ENCODE data around the gene PALLD. TPM values are rescaled to one million over a fixed set of nuclear protein-coding genes. Genes with fewer than 3 reads are reported as not detected.

The PALLD gene
- total and polyA plus RNA-seq, 2 of the 8 experiments (the other 6 are each of a cell fraction or from before 2014, with no cell fraction given) = 10.5 to 25.0 TPM

GRCh38 chr4:168637872-168638756 lies 141.3 kb downstream of the PALLD start:
- H3K27ac ChIP-seq (ENCODE audit: low read depth, low read length) = no peak overlapping the region
- H3K4me3 ChIP-seq (ENCODE audit: extremely low read depth in 1 of 4, insufficient read depth in 2 of 4, low read depth in 3 of 4, low read length in 4 of 4) = no peak overlapping the region
- H3K4ac ChIP-seq (replicated peaks; ENCODE audit: insufficient read length, low read depth, low read length) = no peak overlapping the region
- no peaks in the 10 kb centered on the region for H3K79me1 ChIP-seq (ENCODE audit: low read depth, low read length)
- no peak overlapping the region for H3K14ac ChIP-seq (ENCODE audit: insufficient read length)
- TF ChIP-seq SIN3A (conservative IDR thresholded peaks at IDR 0.05 in 1 of 2, IDR thresholded peaks at IDR 0.05 in 1 of 2; ENCODE audit: low read depth in 1 of 2, low read length in 2 of 2) (no peak), RBBP5 (IDR thresholded peaks at IDR 0.05; ENCODE audit: borderline replicate concordance, low read depth, low read length) (no peak)
- no peak overlapping the region for H2BK15ac ChIP-seq (ENCODE audit: low read length)
- no peak overlapping the region for H4K8ac ChIP-seq (ENCODE audit: extremely low read depth, insufficient read depth, low read length)
- H2BK5ac ChIP-seq (ENCODE audit: low read depth, low read length) = no peak overlapping the region
- no peak overlapping the region for H2BK12ac ChIP-seq (ENCODE audit: low read depth, low read length)
- no peak overlapping the region for H2BK20ac ChIP-seq (ENCODE audit: low read length)
- H3K18ac ChIP-seq (ENCODE audit: extremely low read depth, low read length) = no peak overlapping the region
- no peaks in the 10 kb centered on the region for H3K27me3 ChIP-seq (replicated peaks in 1 of 4; ENCODE audit: control insufficient read depth in 3 of 4, extremely low read depth in 1 of 4, insufficient read depth in 3 of 4, low read length in 3 of 4)
- H4K5ac ChIP-seq (ENCODE audit: insufficient read length, low read depth, low read length) = no peak overlapping the region
- no peak overlapping the region for H3K4me2 ChIP-seq (ENCODE audit: insufficient read depth in 1 of 2, low read depth in 2 of 2, low read length in 2 of 2)
- ChIA-PET POLR2A (ENCODE audit: partially characterized antibody) (no interaction called here), CTCF (ENCODE audit: partially characterized antibody) (interaction anchor here (0.8 to 1.4 kb wide), 3 partner anchors 37 to 285 kb away, joined by 3 to 4 read pairs (median 3); no protein-coding TSS in a partner anchor)
- H3K23ac ChIP-seq (ENCODE audit: insufficient read length) = no peak overlapping the region
- H4K20me1 ChIP-seq (replicated peaks in 1 of 2; ENCODE audit: control insufficient read depth in 1 of 2, insufficient read depth in 2 of 2, low read length in 2 of 2) = no peaks in the 10 kb centered on the region
- no peak overlapping the region for H2AK5ac ChIP-seq (ENCODE audit: low read depth, low read length)
- 83% methylated on average over 5 of the region's 5 CpGs; no CpG with 5 or more reads in 1 of the 2 experiments for WGBS, 2 experiments (ENCODE audit: extremely low coverage in 1 of 2, insufficient coverage in 1 of 2, insufficient read length in 1 of 2, insufficient replicate concordance in 2 of 2, low coverage in 1 of 2, low lambda C conversion rate in 2 of 2, missing lambda C conversion rate in 1 of 2)
- no peak overlapping the region for H3K56ac ChIP-seq (replicated peaks; ENCODE audit: insufficient read length, low read depth, low read length)
- no peaks in the 10 kb centered on the region for H3K36me3 ChIP-seq (ENCODE audit: control insufficient read depth in 2 of 4, insufficient read depth in 4 of 4, low read length in 3 of 4)
- FAIRE-seq (no peak), DNase-seq (ENCODE audit: low read depth in 1 of 2, low spot score in 2 of 2) (no peak)
- H2BK120ac ChIP-seq (replicated peaks; ENCODE audit: low read depth, low read length) = no peak overlapping the region
- H3K23me2 ChIP-seq (ENCODE audit: low read depth, low read length) = no peaks in the 10 kb centered on the region
- peaks cover under 1 to 7% (median 4%) of the 10 kb centered on the region in 4 experiments; a peak in 5 of 7 replicates for H3K4me1 ChIP-seq (replicated peaks in 1 of 4; ENCODE audit: control insufficient read depth in 3 of 4, insufficient read depth in 4 of 4, low read length in 3 of 4)
- no peak overlapping the region for H3K9ac ChIP-seq (replicated peaks in 1 of 4; ENCODE audit: extremely low read depth in 1 of 4, low read depth in 3 of 4, low read length in 3 of 4)
- no peaks in the 10 kb centered on the region for H3K9me3 ChIP-seq (ENCODE audit: insufficient read depth in 2 of 2, low read depth in 1 of 2, low read length in 1 of 2)
- no peak overlapping the region for H4K91ac ChIP-seq (replicated peaks; ENCODE audit: insufficient read length, low read length)
- no peak overlapping the region for H2AFZ ChIP-seq (ENCODE audit: low read length)
- no peaks in the 10 kb centered on the region for H3K79me2 ChIP-seq (ENCODE audit: control insufficient read depth in 1 of 2, insufficient read depth in 2 of 2, low read length in 2 of 2)

All from H1 (cell line).